ENCODE results near the gene TENM3. TPM values are rescaled to one million over a fixed set of nuclear protein-coding genes. Genes with fewer than 3 reads are reported as not detected.

The TENM3 gene
- total RNA-seq, 1 donor from 2014 or later = 124 TPM

- Mint-ChIP-seq H3K9me3 (ENCODE audit: unreplicated experiment) (peaks cover 2% of the 10 kb centered on the region), H3K27ac (ENCODE audit: unreplicated experiment) (no peak overlapping the region), H3K27me3 (ENCODE audit: unreplicated experiment) (no peaks in the 10 kb centered on the region), H3K36me3 (ENCODE audit: unreplicated experiment) (peaks cover 11% of the 10 kb centered on the region), H3K4me1 (ENCODE audit: low read depth, unreplicated experiment) (no peaks in the 10 kb centered on the region), H3K4me3 (ENCODE audit: unreplicated experiment) (no peak overlapping the region)
- no peak for DNase-seq
- no peak for TF ChIP-seq CTCF (IDR thresholded peaks at IDR 0.05; ENCODE audit: partially characterized antibody, unreplicated experiment)
Observed at GRCh38 chr4:182267048-182267447, 23.8 kb downstream of the TENM3 start.

GRCh38 chr4:182268966-182269365 is 25.8 kb downstream of the TENM3 start:
- Mint-ChIP-seq H3K27ac (ENCODE audit: unreplicated experiment) (no peak overlapping the region), H3K4me1 (ENCODE audit: low read depth, unreplicated experiment) (no peaks in the 10 kb centered on the region), H3K4me3 (ENCODE audit: unreplicated experiment) (no peak overlapping the region), H3K9me3 (ENCODE audit: unreplicated experiment) (peaks cover 2% of the 10 kb centered on the region), H3K36me3 (ENCODE audit: unreplicated experiment) (peaks cover 11% of the 10 kb centered on the region), H3K27me3 (ENCODE audit: unreplicated experiment) (no peaks in the 10 kb centered on the region)
- TF ChIP-seq CTCF (IDR thresholded peaks at IDR 0.05; ENCODE audit: partially characterized antibody, unreplicated experiment) = no peak
- no peak for DNase-seq

GRCh38 chr4:182271731-182272130 is 28.5 kb downstream of the TENM3 start:
- H3K9me3 Mint-ChIP-seq (ENCODE audit: unreplicated experiment) = no peaks in the 10 kb centered on the region
- no peak overlapping the region for H3K27ac Mint-ChIP-seq (ENCODE audit: unreplicated experiment)
- DNase-seq = no peak
- H3K36me3 Mint-ChIP-seq (ENCODE audit: unreplicated experiment) = peaks cover 11% of the 10 kb centered on the region
- H3K4me1 Mint-ChIP-seq (ENCODE audit: low read depth, unreplicated experiment) = no peaks in the 10 kb centered on the region
- no peak overlapping the region for H3K4me3 Mint-ChIP-seq (ENCODE audit: unreplicated experiment)
- H3K27me3 Mint-ChIP-seq (ENCODE audit: unreplicated experiment) = no peaks in the 10 kb centered on the region
- no peak for TF ChIP-seq CTCF (IDR thresholded peaks at IDR 0.05; ENCODE audit: partially characterized antibody, unreplicated experiment)

GRCh38 chr4:182272151-182272550 is 28.9 kb downstream of the TENM3 start:
- no peaks in the 10 kb centered on the region for H3K27me3 Mint-ChIP-seq (ENCODE audit: unreplicated experiment)
- H3K9me3 Mint-ChIP-seq (ENCODE audit: unreplicated experiment) = no peaks in the 10 kb centered on the region
- H3K36me3 Mint-ChIP-seq (ENCODE audit: unreplicated experiment) = peaks cover 11% of the 10 kb centered on the region
- no peak for DNase-seq
- no peak overlapping the region for H3K4me3 Mint-ChIP-seq (ENCODE audit: unreplicated experiment)
- H3K27ac Mint-ChIP-seq (ENCODE audit: unreplicated experiment) = no peak overlapping the region
- peaks cover 3% of the 10 kb centered on the region for H3K4me1 Mint-ChIP-seq (ENCODE audit: low read depth, unreplicated experiment)
- no peak for TF ChIP-seq CTCF (IDR thresholded peaks at IDR 0.05; ENCODE audit: partially characterized antibody, unreplicated experiment)

- H3K27me3 Mint-ChIP-seq (ENCODE audit: unreplicated experiment) = no peaks in the 10 kb centered on the region
- no peak for DNase-seq
- H3K9me3 Mint-ChIP-seq (ENCODE audit: unreplicated experiment) = no peaks in the 10 kb centered on the region
- H3K4me3 Mint-ChIP-seq (ENCODE audit: unreplicated experiment) = no peak overlapping the region
- H3K36me3 Mint-ChIP-seq (ENCODE audit: unreplicated experiment) = peaks cover 11% of the 10 kb centered on the region
- no peak for TF ChIP-seq CTCF (IDR thresholded peaks at IDR 0.05; ENCODE audit: partially characterized antibody, unreplicated experiment)
- H3K4me1 Mint-ChIP-seq (ENCODE audit: low read depth, unreplicated experiment) = peaks cover 5% of the 10 kb centered on the region
- H3K27ac Mint-ChIP-seq (ENCODE audit: unreplicated experiment) = no peak overlapping the region
Observed at GRCh38 chr4:182273191-182273935, 30.2 kb downstream of the TENM3 start.

Data from glutamatergic neuron (in vitro differentiated cells).